H7 (cell line): Measurements from ENCODE around the gene MRPL3. TPM values are rescaled to one million over a fixed set of nuclear protein-coding genes. Genes with fewer than 3 reads are reported as not detected.

Source experiments
- DNase-seq: peaks from one replicate; pipeline ENCODE4 v3.0.0; 2012
- H3K27me3 ChIP-seq: 2 replicates; pipeline ENCODE4 v1.6.0; 2011; ENCODE audit warnings: mild to moderate bottlenecking, low read length; ENCODE audit not compliant: control insufficient read depth, insufficient read depth
- H3K36me3 ChIP-seq: replicated peaks from 2 replicates; pipeline ENCODE4 v1.5.1; 2011; ENCODE audit warnings: low read length; ENCODE audit not compliant: control insufficient read depth, insufficient read depth
- H3K4me3 ChIP-seq: 2 replicates; pipeline ENCODE4 v1.5.1; 2011; ENCODE audit warnings: low read depth, mild to moderate bottlenecking, control low read depth, low read length, moderate library complexity; ENCODE audit not compliant: insufficient read depth
- total RNA-seq: library from RNA; depleted of rRNA; stranded (reverse); fragments of >200 nt; shearing (Covaris generic); gene quantifications from 2 replicates; pipeline ENCODE4 v1.2.3, GENCODE V29; 2014

MRPL3 gene
- total RNA-seq, 1 experiment from 2014 or later = 248 TPM

GRCh38 chr3:131474115-131474514 is 28.7 kb downstream of the MRPL3 start:
- Histone ChIP-seq H3K4me3 (no peak overlapping the region), H3K36me3 (peaks cover 6% of the 10 kb centered on the region), H3K27me3 (no peaks in the 10 kb centered on the region)
- DNase-seq = no peak

- Histone ChIP-seq H3K27me3 (no peaks in the 10 kb centered on the region), H3K4me3 (no peak overlapping the region), H3K36me3 (peaks cover 8% of the 10 kb centered on the region)
- DNase-seq = no peak
Observed at GRCh38 chr3:131470377-131470776, 32.4 kb downstream of the MRPL3 start.

GRCh38 chr3:131458653-131459052 is 44.1 kb downstream of the MRPL3 start:
- no peak for DNase-seq
- peaks cover 6% of the 10 kb centered on the region for H3K36me3 ChIP-seq
- H3K27me3 ChIP-seq = no peaks in the 10 kb centered on the region
- no peak overlapping the region for H3K4me3 ChIP-seq

GRCh38 chr3:131457220-131457619 is 45.6 kb downstream of the MRPL3 start:
- Histone ChIP-seq H3K4me3 (no peak overlapping the region), H3K36me3 (peaks cover 3% of the 10 kb centered on the region), H3K27me3 (no peaks in the 10 kb centered on the region)
- DNase-seq = no peak

- no peaks in the 10 kb centered on the region for H3K27me3 ChIP-seq
- no peaks in the 10 kb centered on the region for H3K36me3 ChIP-seq
- DNase-seq = no peak
- H3K4me3 ChIP-seq = no peak overlapping the region
Observed at GRCh38 chr3:131454501-131454900, 48.3 kb downstream of the MRPL3 start.

GRCh38 chr3:131453533-131453932 is 49.2 kb downstream of the MRPL3 start:
- Histone ChIP-seq H3K36me3 (no peaks in the 10 kb centered on the region), H3K27me3 (no peaks in the 10 kb centered on the region), H3K4me3 (no peak overlapping the region)
- DNase-seq = no peak

GRCh38 chr3:131447349-131447748 is 55.4 kb downstream of the MRPL3 start:
- H3K4me3 ChIP-seq = no peak overlapping the region
- H3K27me3 ChIP-seq = no peaks in the 10 kb centered on the region
- DNase-seq = no peak
- H3K36me3 ChIP-seq = no peaks in the 10 kb centered on the region

- Histone ChIP-seq H3K27me3 (no peaks in the 10 kb centered on the region), H3K36me3 (no peaks in the 10 kb centered on the region), H3K4me3 (no peak overlapping the region)
- DNase-seq = no peak
Observed at GRCh38 chr3:131444180-131444579, 58.6 kb downstream of the MRPL3 start.

GRCh38 chr3:131439084-131439483 is 63.7 kb downstream of the MRPL3 start:
- Histone ChIP-seq H3K4me3 (no peak overlapping the region), H3K27me3 (no peaks in the 10 kb centered on the region), H3K36me3 (no peaks in the 10 kb centered on the region)
- DNase-seq = no peak

- Histone ChIP-seq H3K4me3 (no peak overlapping the region), H3K27me3 (no peaks in the 10 kb centered on the region), H3K36me3 (no peaks in the 10 kb centered on the region)
- DNase-seq = no peak
Observed at GRCh38 chr3:131435000-131435399, 67.8 kb downstream of the MRPL3 start.

GRCh38 chr3:131432441-131432840 is 70.3 kb downstream of the MRPL3 start:
- no peaks in the 10 kb centered on the region for H3K36me3 ChIP-seq
- DNase-seq = no peak
- H3K27me3 ChIP-seq = no peaks in the 10 kb centered on the region
- no peak overlapping the region for H3K4me3 ChIP-seq

- Histone ChIP-seq H3K4me3 (no peak overlapping the region), H3K36me3 (no peaks in the 10 kb centered on the region), H3K27me3 (no peaks in the 10 kb centered on the region)
- no peak for DNase-seq
Observed at GRCh38 chr3:131431754-131432153, 71.0 kb downstream of the MRPL3 start.

- no peak for DNase-seq
- no peaks in the 10 kb centered on the region for H3K36me3 ChIP-seq
- H3K27me3 ChIP-seq = no peaks in the 10 kb centered on the region
- no peak overlapping the region for H3K4me3 ChIP-seq
Observed at GRCh38 chr3:131427226-131427625, 75.5 kb downstream of the MRPL3 start.

GRCh38 chr3:131421957-131422498 is 80.7 kb downstream of the MRPL3 start:
- H3K27me3 ChIP-seq = no peaks in the 10 kb centered on the region
- no peak for DNase-seq
- no peak overlapping the region for H3K4me3 ChIP-seq
- H3K36me3 ChIP-seq = no peaks in the 10 kb centered on the region

GRCh38 chr3:131421301-131421700 is 81.5 kb downstream of the MRPL3 start:
- no peaks in the 10 kb centered on the region for H3K27me3 ChIP-seq
- H3K4me3 ChIP-seq = no peak overlapping the region
- H3K36me3 ChIP-seq = no peaks in the 10 kb centered on the region
- no peak for DNase-seq

GRCh38 chr3:131417751-131418150 is 85.0 kb downstream of the MRPL3 start:
- H3K4me3 ChIP-seq = no peak overlapping the region
- H3K27me3 ChIP-seq = no peaks in the 10 kb centered on the region
- no peak for DNase-seq
- no peaks in the 10 kb centered on the region for H3K36me3 ChIP-seq
